ENCODE results near the gene KCNK5.

DNA sequence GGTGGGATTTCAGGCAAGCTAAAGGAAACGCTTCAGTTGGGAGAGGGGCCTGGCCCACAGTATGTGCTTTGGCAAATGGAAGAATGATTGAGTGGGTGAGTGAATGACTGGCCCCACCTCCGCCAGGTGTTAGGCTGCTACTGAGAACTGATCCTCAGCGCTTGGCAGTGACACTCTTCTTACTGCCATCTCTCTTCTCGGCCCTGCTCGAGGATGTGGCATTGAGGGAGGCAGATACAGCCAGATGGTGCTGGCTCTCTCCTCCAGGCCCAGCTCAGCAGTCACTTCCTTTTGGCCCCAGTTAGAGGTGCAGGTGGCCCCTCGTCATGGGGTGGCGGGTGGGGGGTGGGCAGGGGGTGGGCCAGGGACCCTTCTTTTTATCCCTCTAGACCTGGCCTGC is 38.9 kb upstream of the KCNK5 start:
- TF ChIP-seq EZH2 (IDR thresholded peaks at IDR 0.05; ENCODE audit: borderline replicate concordance, low read depth, low read length) = no peak
- no peak for TF ChIP-seq GATAD2A (IDR thresholded peaks at IDR 0.05)
- TF ChIP-seq HCFC1 (IDR thresholded peaks at IDR 0.05; ENCODE audit: low read depth, low read length) = no peak
- TF ChIP-seq KLF13 (tag; IDR thresholded peaks at IDR 0.05; ENCODE audit: borderline replicate concordance, low read depth) = no peak
- TF ChIP-seq POLR2A (conservative IDR thresholded peaks at IDR 0.05) = no peak
